Fibroblast of skin of scalp (primary cell): ENCODE data around the gene HAT1.

Source experiments
- DNase-seq: peaks from one replicate; pipeline ENCODE4 v3.0.0-alpha.2; 2013

The HAT1 gene

DNA sequence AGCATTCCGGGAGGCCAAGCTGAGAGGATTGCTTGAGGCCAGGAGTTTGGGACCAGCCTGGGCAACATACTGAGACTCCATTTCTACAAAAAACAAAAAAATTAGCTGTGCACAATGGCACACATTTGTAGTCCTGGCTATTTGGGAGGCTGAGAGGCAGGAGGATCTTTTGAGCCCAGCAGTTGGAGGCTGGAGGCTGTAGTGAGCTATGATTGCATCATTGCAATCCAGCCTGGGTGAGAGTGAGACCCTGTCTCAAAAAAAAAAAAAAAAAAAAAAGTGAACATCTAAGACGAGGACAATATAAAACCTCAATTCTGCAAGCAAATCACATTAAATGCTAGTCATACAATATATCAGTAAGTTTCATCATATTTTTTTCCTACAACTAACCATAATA, 2.8 kb upstream of the HAT1 start:
- DNase-seq: no peak

DNA sequence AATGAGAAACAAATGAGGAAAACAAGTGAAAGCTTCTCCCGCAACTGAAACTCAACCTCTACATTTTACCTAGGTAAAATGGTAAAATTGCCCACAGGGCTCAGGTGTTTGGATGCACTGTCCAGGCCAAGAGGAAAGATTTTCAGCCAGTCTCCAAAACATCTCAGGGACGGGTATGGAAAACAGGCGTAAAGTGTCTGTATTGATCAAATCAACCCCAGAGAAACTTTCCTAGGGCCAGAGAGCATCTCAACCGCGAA, 361 bp upstream of the HAT1 start:
- DNase-seq: no peak

DNA sequence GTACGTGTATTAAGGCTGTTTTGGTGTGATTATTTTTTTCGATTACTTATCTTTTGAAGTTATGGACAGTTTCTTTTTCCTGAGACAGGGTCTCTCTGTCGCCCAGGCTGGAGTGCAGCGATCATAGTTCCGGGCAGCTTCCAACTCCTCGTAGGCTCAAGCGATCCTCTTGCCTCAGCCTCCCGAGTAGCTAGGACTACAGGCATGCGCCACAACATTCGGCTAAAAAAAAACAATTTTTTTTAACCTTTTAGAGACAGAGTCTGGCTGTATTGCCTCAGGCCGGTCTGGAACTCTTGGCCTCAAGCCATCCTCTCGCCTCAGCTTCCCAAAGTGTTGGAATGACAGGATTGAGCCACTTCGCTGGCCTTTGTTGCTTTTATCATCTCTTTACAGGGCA, 945 bp downstream of the HAT1 start:
- peak; percentile 64 for DNase-seq

DNA sequence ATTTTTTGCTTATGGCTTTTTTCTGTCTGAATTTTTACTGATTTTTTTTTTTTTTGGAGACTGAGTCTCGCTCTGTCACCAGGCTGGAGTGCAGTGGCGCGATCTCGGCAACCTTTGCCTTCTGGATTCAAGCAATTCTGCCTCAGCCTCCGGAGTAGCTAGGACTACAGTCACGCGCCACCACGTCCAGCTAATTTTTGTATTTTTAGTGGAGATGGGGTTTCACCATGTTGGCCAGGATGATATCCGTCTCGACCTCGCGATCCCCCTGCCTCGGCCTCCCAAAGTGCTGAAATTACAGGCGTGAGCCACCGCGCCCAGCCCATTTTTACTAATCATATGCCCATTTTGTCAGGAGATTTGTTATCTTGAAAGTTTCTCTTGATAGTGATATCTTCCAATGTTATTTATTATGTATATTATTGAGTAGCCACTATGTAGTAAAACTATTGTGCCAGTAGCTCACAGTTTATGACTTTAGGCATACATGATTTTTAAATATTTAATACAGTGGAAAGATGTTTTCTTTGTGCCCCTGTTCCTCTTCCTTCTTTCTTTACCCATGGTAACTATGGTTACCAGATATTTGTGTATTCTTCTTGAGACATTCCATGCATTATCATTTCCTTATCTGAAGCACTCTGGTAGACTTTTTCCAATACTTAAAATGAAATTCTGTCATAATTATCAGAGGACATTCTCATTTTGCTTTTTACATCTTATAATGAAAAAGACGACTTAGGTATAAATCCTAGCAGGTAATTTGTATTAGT, 2.1 kb downstream of the HAT1 start:
- no peak for DNase-seq

DNA sequence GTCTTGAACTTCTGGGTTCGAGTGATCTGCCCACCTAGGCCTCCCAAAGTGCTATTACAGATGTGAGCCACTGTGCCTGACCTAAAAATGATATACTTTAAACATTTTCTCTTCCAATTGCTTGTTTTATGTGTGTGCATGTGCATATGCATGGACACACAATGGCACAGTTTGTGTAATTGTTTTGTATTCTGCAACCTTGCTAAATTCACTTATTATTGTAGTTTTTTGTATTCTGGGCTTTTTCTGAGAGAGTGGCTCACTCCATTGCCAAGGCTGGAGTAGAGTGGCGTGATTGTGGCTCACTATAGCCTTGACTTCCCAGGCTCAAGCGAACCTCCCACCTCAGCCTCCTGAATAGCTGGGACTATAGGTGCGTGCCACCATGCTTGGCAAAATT, 8.1 kb downstream of the HAT1 start:
- DNase-seq: no peak

DNA sequence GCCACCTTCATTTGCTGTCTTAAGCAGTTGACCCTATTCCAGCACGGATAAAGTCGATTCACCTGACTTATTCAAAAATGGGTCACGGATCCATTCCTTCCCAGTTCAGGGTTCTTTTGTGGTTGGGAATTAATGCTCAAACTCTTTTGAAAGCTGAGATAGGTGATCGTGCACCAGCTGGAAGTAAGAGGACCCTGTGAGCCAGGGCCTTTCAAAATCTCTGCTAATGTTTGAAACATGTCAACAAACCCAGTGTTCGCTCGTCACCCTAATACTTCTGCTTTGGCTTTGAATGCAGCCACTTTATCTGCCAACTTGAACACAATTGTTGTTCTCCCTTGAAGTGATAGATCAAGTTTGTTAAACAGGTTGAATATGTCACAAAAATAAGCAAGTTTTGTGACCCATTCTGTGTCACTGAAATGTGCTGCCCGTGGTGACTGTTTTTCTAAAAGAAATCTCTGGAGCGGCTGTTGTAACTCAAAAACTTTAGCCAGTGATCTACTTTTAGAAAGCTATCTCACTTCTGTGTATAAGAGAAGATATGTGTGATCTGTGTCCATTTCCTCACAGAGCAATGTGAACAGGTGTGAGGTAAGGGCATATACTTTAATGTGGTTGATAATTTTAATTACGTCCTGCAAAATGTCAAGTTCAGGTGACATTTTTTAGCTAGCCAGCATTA, 16.9 kb downstream of the HAT1 start:
- no peak for DNase-seq

DNA sequence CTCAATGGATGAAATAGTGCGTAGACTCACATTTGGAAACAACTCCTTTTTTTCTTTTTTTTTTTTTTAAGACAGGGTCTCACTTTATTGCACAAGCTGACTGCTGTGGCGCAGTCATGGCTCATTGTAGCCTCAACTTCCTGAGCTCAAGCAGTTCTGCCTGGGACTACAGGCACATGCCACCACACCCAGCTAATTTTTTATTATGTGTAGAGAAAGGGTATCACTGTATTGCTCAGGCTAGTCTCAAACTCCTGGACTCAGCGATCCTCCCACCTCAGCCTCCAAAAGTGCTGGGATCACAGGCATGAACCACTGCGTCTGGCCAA, 17.4 kb downstream of the HAT1 start:
- DNase-seq: no peak

DNA sequence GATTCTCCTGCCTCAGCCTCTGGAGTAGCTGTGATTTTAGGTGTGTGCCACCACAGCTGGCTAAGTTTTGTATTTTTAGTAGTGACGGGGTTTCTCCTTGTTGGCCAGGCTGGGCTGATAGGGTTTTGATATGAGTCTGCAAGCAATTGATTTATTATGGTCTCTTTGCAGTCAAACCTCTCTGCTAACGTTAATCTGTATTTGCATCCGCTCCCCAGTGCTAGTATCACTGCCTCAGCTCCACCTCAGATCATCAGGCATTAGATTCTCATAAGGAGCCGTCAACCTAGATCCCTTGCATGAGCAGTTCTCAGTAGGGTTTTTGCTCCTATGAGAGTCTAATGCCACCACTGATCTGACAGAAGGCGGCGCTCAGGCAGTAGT, 19.0 kb downstream of the HAT1 start:
- DNase-seq: no peak

DNA sequence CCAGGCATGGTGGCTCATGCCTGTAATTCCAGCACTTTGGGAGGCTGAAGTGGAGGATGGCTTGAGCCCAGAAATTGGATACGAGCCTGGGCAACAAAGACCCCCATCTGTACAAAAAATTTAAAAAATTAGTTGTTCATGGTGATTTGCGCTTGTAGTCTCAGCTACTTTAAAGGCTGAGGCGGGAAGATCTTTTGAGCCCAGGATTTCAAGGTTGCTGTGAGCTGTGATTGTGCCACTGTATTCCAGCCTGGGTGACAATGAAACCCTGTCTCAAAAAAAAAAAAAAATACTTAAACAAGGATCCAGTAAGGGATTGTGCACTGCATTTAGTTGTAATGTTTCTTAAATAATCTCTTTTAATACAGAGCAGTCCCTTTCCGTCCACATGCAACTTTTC, 21.6 kb downstream of the HAT1 start:
- DNase-seq: no peak

DNA sequence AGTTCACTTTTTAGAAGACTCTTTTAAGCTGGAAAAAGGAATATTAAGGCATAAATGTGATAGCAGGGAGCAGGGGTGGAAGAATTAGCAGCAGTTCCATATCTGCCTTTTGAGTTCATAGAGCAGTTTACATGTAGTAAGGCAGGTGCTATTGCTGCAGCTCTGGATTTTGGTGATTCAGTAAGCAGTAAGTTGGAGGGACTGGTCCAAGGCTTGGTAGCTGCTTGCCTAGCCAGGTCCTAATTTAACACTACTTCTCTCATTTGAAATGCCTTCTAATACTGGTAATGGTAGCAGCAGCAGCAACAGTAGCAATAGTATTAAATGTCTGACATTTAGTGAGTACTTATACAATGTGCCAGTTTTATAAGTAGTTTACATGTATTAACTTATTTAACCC, 30.0 kb downstream of the HAT1 start:
- DNase-seq: no peak

DNA sequence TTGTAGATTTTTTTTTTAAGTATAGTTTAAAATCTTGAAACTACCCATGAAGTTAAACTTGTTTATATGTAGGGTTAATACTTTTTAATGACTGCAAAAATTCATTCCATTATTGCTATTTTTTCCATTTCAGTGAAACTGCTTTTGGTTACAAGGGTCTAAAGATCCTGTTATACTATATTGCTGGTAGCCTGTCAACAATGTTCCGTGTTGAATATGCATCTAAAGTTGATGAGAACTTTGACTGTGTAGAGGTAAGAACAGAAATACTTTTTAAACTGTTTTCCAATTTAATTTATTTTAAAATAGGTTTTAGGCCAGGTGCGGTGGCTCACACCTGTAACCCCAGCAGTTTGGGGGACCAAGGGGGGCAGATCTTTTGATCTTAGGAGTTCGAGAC, 30.5 kb downstream of the HAT1 start:
- no peak for DNase-seq

DNA sequence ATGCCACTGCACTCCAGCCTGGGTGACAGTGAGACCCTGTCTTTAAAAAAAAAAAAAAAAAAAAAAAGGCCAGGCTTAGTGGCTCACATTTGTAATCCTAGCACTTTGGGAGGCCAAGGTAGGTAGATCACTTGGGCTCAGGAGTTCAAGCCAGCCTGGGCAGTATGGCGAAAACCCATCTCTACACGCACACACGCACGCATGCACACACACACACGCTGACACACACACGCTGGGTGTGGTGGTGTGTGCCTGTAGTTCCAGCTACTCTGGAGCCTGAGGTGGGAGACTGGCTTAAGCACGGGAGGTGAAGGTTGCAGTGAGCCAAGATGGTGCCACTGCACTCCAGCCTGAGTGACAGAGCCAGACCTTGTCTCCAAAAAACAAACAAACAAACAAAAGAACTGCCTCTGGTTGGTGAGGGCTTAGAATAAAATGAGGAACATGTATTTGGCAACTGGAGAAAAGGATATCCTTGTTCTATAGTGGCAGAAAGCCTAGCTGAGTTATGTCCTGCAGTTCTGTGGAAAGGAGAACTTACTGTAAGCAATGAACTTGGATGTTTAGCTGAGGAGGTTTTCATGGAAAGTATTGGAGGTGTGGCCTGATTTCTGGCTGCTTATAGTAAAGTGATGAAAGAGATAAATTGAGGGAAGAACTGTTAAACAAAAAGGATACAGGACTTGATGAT, 34.0 kb downstream of the HAT1 start:
- DNase-seq: no peak

DNA sequence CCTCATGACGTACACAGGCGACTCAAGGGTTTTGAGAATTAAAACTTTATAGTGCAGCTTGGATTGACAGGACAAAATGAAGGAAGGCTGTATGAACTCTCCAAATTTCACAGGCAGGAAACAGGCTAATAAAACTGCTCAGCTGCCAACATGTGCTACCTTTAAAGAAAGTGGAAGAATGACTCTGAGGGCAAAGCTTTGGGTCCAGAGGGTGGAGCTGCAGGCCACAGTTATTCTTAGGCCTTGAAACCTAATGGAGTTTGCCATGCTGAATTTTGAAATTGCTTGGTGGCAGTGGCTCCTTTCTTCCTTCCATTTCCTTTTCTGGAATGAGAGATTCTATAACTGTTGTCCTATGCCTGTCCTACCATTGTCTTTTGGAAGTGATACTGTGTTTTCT, 34.8 kb downstream of the HAT1 start:
- peak; percentile 9 for DNase-seq

DNA sequence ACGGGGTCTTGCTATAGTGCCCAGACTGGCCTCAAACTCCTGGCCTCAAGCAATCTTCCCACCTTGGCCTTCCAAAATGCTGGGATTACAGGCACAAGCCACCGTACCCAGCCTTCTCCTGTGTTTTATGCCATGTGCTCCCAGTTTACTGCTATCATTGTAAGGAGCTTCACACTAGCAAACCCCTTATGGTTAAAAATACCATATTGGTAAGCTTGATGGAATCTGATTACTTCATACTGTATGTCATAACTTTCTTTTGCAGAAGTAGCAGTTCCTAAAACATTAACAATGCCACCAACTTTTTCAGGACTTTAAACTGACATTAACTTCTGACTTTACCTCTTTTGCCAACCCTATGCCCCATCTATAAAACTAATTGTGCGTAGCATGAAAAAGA, 36.2 kb downstream of the HAT1 start:
- peak; percentile 69 for DNase-seq

DNA sequence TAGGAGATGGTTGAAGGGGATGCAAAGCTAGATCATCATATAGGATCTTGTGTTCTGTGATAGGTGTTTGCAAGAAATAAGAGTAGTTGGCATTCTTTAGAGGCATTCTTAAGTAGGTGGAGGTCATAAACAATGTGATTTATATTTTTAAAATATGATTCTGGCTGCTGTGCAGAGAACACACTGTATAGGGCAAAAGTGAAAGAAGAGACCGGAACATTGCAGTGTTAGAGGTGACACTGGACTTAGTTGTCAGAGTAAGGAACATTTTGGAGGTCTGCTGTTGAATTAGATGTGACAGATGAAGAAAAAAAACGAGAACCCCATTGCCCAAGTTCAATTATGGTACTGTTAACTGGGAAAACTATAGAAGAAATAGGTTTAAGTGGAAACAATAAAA, 37.7 kb downstream of the HAT1 start:
- no peak for DNase-seq

DNA sequence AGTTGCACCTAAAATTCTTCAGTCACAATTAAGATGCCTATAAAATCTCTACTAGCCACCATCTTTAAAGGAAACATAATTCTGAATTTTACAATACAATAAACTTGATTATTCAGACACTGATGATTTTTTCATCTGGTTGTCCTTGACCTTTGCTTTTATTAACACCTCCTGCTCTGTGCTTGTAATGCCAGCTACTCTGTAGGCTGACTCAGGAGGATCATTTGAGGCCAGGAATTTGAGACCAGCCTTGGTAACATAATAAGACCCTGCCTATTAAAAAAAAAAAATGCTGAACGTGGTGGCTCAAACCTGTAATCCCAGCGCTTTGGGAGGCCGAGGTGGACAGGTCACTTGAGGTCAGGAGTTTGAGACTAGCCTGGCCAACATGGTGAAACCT, 38.3 kb downstream of the HAT1 start:
- DNase-seq: no peak

DNA sequence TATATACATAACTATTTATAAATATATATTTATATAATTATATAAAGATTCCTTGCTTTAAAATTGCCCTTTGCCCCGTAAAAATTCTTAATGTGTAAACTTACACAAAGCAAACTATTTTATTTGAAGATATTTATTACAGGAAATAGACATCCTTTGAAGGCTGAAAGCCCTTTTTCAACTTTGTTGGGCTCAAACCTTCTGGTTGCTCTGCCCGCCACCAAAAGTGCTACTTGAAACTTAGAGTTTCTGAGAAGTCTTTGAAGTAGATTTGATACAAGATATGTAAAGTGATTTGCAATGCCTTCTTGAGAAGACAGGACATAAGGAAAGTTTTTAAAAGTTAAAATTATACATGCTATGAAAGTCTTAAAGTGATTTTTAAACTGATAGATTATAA, 40.9 kb downstream of the HAT1 start:
- DNase-seq: no peak

DNA sequence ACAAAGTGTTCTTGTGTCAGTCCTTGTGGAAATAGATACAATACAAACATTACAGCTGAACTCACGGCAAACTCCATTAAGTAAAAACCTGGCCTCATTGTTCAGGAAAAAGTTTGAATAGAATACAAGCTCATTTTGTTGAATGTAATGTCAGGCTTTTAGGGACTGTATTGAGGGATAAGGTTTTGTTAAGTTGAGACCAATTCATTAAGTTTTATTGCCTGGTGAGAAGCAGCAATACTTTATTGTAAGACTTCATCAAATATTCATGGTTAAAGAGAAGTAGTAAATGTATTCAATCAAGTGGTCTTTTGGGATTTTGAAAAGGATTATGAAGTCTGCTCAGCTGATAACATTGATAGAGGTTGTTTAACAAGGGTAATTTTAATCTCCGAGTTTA, 42.0 kb downstream of the HAT1 start:
- no peak for DNase-seq

DNA sequence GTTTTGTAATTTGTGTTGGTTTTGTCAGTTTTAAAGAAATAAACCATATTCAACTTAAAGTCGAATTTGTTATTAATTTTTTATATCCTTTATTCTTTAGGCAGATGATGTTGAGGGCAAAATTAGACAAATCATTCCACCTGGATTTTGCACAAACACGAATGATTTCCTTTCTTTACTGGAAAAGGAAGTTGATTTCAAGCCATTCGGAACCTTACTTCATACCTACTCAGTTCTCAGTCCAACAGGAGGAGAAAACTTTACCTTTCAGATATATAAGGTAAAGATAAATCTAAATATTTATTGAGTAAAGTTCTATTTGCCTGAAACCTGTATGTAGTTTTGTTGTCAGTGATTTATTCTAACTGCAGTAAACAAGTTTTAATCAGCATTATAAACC, 43.0 kb downstream of the HAT1 start:
- DNase-seq: no peak

DNA sequence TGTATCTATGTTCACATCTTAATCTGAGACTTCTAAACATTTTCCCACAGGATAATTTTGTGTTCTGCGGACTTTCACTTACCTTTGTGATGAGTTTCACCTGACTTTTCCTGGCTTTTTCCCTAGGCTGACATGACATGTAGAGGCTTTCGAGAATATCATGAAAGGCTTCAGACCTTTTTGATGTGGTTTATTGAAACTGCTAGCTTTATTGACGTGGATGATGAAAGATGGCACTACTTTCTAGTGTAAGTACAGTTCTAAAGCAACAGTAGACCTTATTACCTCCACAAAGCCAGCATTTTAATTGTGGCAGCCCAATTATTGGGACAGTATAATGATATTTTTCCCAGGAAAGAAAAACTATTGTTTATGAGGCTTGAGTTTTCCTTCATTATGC, 43.4 kb downstream of the HAT1 start:
- DNase-seq: no peak

DNA sequence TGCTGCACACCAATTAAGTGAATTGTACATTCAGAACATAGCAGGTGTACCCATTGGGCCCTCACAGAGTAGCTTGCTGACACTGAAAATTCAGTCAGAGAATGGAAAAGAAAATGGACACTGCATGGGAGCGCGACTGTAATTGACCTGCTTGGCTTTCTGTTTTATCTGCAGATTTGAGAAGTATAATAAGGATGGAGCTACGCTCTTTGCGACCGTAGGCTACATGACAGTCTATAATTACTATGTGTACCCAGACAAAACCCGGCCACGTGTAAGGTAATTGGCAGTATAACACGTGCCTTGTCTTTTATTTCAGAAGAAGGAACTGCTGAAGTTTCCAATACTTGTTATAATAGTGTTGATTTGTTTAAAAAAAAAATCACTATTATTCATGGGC, 44.0 kb downstream of the HAT1 start:
- DNase-seq: no peak

DNA sequence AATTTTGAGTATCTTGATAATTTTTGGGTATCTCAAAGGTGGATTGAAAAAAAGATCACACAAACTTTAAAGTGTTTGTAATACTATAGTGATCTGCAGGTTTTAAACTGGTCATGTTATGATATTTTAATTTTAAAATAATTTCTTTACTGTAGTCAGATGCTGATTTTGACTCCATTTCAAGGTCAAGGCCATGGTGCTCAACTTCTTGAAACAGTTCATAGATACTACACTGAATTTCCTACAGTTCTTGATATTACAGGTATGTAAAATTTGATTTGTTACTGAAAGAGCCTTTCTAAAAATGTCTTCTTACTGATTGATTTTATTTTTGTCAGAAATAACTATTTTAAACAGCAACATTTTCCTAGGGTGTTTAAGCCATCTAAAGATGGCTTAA, 44.4 kb downstream of the HAT1 start:
- DNase-seq: no peak

DNA sequence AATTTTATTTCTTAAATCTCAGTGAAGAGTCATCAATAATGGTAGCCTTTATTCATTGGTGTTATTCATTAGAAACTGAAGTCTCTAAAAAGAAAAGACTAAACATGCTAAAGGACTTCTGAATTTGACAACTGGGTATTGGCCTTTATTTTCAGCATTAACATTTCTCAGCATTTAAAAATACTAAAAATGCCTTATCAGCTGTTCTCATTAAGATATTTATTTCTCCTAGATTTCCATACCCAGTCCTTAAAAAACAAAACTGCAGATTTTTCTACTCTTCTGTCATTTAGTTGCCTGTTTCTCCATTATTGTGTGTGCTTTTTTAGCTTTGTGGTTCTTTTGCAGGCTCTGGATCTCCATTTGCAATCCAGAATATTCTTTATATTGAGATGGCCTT, 46.2 kb downstream of the HAT1 start:
- no peak for DNase-seq

DNA sequence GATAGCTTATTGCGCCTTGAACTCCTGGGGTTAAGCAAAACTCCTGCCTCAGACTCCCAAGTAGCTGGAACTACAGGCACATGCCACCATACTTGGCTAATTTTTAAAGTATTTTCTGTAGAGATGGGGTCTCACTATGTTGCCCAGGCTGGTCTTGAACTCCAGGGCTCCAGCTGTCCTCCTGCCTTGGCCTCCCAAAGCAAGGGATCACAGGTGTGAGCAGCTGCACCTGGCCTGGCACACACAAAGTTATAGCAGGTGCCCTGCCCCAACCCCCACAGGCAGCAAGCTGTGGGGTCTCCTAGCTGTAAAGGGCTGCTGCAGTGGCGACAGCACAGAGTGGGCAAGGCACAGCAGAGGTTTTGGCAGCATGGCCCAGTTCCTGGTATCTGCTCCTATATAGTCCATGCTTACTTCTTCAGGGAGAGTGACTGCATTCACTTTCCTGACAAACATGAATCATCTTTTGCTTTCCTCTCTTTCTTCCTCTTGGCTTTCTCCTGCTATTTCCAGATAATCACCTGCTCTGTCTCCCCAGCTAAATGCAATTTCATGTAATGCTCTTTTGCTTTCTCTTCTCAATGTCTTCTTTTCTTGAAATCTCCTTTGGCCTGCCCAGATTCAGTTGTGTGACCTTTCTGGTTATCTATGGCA, 50.2 kb downstream of the HAT1 start:
- no peak for DNase-seq
